ENCODE measurements around the gene IZUMO2. TPM values are rescaled to one million over a fixed set of nuclear protein-coding genes. Genes with fewer than 3 reads are reported as not detected.

IZUMO2 gene
- total RNA-seq, 6 experiments from 2014 or later: not detected

GRCh38 chr19:50206191-50206590 lies 43.1 kb upstream of the IZUMO2 start:
- no peaks in the 10 kb centered on the region for H3K9me3 ChIP-seq
- no peaks in the 10 kb centered on the region for H3K27me3 ChIP-seq
- 34% methylated on average over 6 of the region's 6 CpGs for WGBS (ENCODE audit: insufficient coverage, low coverage, low lambda C conversion rate, missing lambda C conversion rate)
- H3K4me1 ChIP-seq: peaks cover 0 to 15% (median 7%) of the 10 kb centered on the region in 4 donors
- peak overlapping the region in 2 of 3 donors; percentile 43 to 56 for H3K4me3 ChIP-seq
- no peak for DNase-seq
- ATAC-seq: peak in 1 of 4 donors; percentile 8
- H3K27ac ChIP-seq: peak overlapping the region in 2 of 3 donors; percentile 66 to 85
- intact Hi-C loops (cut with DNase I): no loop called here
- TF ChIP-seq POLR2A (IDR thresholded peaks at IDR 0.05) (no peak), CTCF (IDR thresholded peaks at IDR 0.05) (no peak)
- H3K36me3 ChIP-seq: peaks cover 0 to 6% (median 3%) of the 10 kb centered on the region in 4 donors

- peaks cover 0 to 1% (median under 1%) of the 10 kb centered on the region in 4 donors for H3K36me3 ChIP-seq
- no peaks in the 10 kb centered on the region for H3K9me3 ChIP-seq
- H3K27ac ChIP-seq: peak overlapping the region in 2 of 3 donors; percentile 66 to 85
- peak overlapping the region; percentile 43 to 61 (median 56) for H3K4me3 ChIP-seq
- H3K4me1 ChIP-seq: peaks cover 0 to 15% (median 7%) of the 10 kb centered on the region in 4 donors
- TF ChIP-seq CTCF (IDR thresholded peaks at IDR 0.05) (no peak), POLR2A (IDR thresholded peaks at IDR 0.05) (no peak)
- no peaks in the 10 kb centered on the region for H3K27me3 ChIP-seq
- intact Hi-C loops (cut with DNase I): no loop called here
- DNase-seq: peak; percentile 39 to 80 (median 70)
- peak; percentile 20 to 45 (median 23) for ATAC-seq
- 6% methylated on average over 3 of the region's 12 CpGs for WGBS (ENCODE audit: insufficient coverage, low coverage, low lambda C conversion rate, missing lambda C conversion rate)
Observed at GRCh38 chr19:50205681-50206138, 42.6 kb upstream of the IZUMO2 start.

- Histone ChIP-seq H3K27ac (peak overlapping the region in 2 of 3 donors; percentile 80 to 85), H3K27me3 (no peaks in the 10 kb centered on the region), H3K4me1 (peaks cover 0 to 15% (median 7%) of the 10 kb centered on the region in 4 donors), H3K36me3 (no peaks in the 10 kb centered on the region), H3K9me3 (no peaks in the 10 kb centered on the region), H3K4me3 (peak overlapping the region; percentile 43 to 67 (median 61))
- peak; percentile 85 to 89 (median 86) for ATAC-seq
- TF ChIP-seq CTCF (IDR thresholded peaks at IDR 0.05): no peak
- TF ChIP-seq POLR2A (IDR thresholded peaks at IDR 0.05): peak; percentile 42
- intact Hi-C loops (cut with DNase I): no loop called here
- WGBS (ENCODE audit: insufficient coverage, low coverage, low lambda C conversion rate, missing lambda C conversion rate): 7% methylated on average over 14 of the region's 49 CpGs
- DNase-seq: peak; percentile 94 to 97 (median 96)
Observed at GRCh38 chr19:50204811-50205675, 42.0 kb upstream of the IZUMO2 start.

GRCh38 chr19:50204081-50204428 lies 41.0 kb upstream of the IZUMO2 start:
- peak overlapping the region in 2 of 3 donors; percentile 80 to 85 for H3K27ac ChIP-seq
- WGBS (ENCODE audit: insufficient coverage, low coverage, low lambda C conversion rate, missing lambda C conversion rate): 41% methylated on average over 6 of the region's 7 CpGs
- ATAC-seq (no peak), DNase-seq (no peak)
- H3K4me1 ChIP-seq: peaks cover 0 to 15% (median 7%) of the 10 kb centered on the region in 4 donors
- H3K27me3 ChIP-seq: no peaks in the 10 kb centered on the region
- H3K36me3 ChIP-seq: no peaks in the 10 kb centered on the region
- intact Hi-C loops (cut with DNase I): no loop called here
- H3K4me3 ChIP-seq: peak overlapping the region; percentile 61 to 76 (median 67)
- TF ChIP-seq POLR2A (IDR thresholded peaks at IDR 0.05): no peak
- TF ChIP-seq CTCF (IDR thresholded peaks at IDR 0.05): no peak
- H3K9me3 ChIP-seq: no peaks in the 10 kb centered on the region

All from right lobe of liver (tissue), 6 donors.